IMR-90 (cell line): ENCODE results near the gene MYOC. TPM values are rescaled to one million over a fixed set of nuclear protein-coding genes. Genes with fewer than 3 reads are reported as not detected.
A peak's percentile ranks its signal among the peaks of the same experiment; 100 is the strongest.

ENCODE experiments used
- ATAC-seq: fragments of 200-7000 bp; cut with Tn5 transposase; 2 replicates; pipeline ENCODE4 v1.9.1; 2020; ENCODE audit warnings: low read depth, mild to moderate bottlenecking, moderate library complexity
- BruUV-seq: library from RNA; stranded (reverse); fragments of 400-500 nt; replicated peaks from 2 replicates; lab custom pipeline; 2021; lab: Mats Ljungman, UMichigan
- CTCF ChIA-PET: fragments of 300-600 bp; formaldehyde crosslinking; extraction: SDS; loops from one replicate; lab custom pipeline; 2021; ENCODE audit warnings: antibody characterized with exemption; lab: Yijun Ruan, JAX
- POLR2A ChIA-PET: fragments of 300-600 bp; sonication (Branson Sonifier 250); formaldehyde crosslinking; loops from one replicate; lab custom pipeline; 2022; ENCODE audit warnings: antibody characterized with exemption; ENCODE audit not compliant: unreplicated experiment; lab: Charles Lee
- DNase-seq: peaks from one replicate; pipeline ENCODE4 v3.0.0; 2013
- H2AFZ ChIP-seq: replicated peaks from 2 replicates; pipeline ENCODE3; 2013; ENCODE audit warnings: low read length, mild to moderate bottlenecking; ENCODE audit not compliant: poor library complexity
- H2AK5ac ChIP-seq: 2 replicates; pipeline ENCODE4 v1.6.1; 2013; ENCODE audit warnings: low read depth, low read length, inconsistent platforms
- H2AK9ac ChIP-seq: replicated peaks from 2 replicates; pipeline ENCODE3; 2013; ENCODE audit warnings: mild to moderate bottlenecking, low read depth, low read length, moderate library complexity; ENCODE audit not compliant: poor library complexity
- H2BK120ac ChIP-seq: 2 replicates; pipeline ENCODE4 v1.6.1; 2013; ENCODE audit warnings: low read depth, low read length, inconsistent platforms
- H2BK15ac ChIP-seq: 3 replicates; pipeline ENCODE4 v1.6.1; 2013; ENCODE audit warnings: low read depth, low read length, inconsistent platforms
- H2BK20ac ChIP-seq: 2 replicates; pipeline ENCODE4 v1.6.1; 2013; ENCODE audit warnings: low read depth, mild to moderate bottlenecking, inconsistent platforms, low read length, moderate library complexity
- H2BK5ac ChIP-seq: 2 replicates; pipeline ENCODE4 v1.6.1; 2013; ENCODE audit warnings: mild to moderate bottlenecking, low read depth, low read length, inconsistent platforms; ENCODE audit not compliant: poor library complexity, severe bottlenecking
- H3K14ac ChIP-seq: replicated peaks from 2 replicates; pipeline ENCODE4 v1.6.1; 2013; ENCODE audit warnings: low read depth, low read length, inconsistent platforms
- H3K18ac ChIP-seq: 2 replicates; pipeline ENCODE4 v1.6.1; 2013; ENCODE audit warnings: low read depth, low read length, control low read depth
- H3K23ac ChIP-seq: 2 replicates; pipeline ENCODE4 v1.6.1; 2013; ENCODE audit warnings: low read depth, low read length, inconsistent platforms
- H3K27ac ChIP-seq: 2 replicates; pipeline ENCODE4 v1.5.1; 2013; ENCODE audit warnings: mild to moderate bottlenecking, control low read depth, low read length; ENCODE audit not compliant: insufficient read depth
- H3K27me3 ChIP-seq: 2 replicates; pipeline ENCODE4 v1.6.1; 2013; ENCODE audit warnings: low read length; ENCODE audit not compliant: control insufficient read depth, insufficient read depth
- H3K36me3 ChIP-seq: 2 replicates; pipeline ENCODE4 v1.6.1; 2013; ENCODE audit warnings: low read length, mixed read lengths; ENCODE audit not compliant: control insufficient read depth, insufficient read depth
- H3K4ac ChIP-seq: 2 replicates; pipeline ENCODE4 v1.6.1; 2013; ENCODE audit warnings: low read depth, low read length, inconsistent platforms
- H3K4me1 ChIP-seq: 2 replicates; pipeline ENCODE4 v1.6.1; 2013; ENCODE audit warnings: low read length, mixed read lengths; ENCODE audit not compliant: control insufficient read depth, insufficient read depth
- H3K4me2 ChIP-seq: 2 replicates; pipeline ENCODE4 v1.6.1; 2013; ENCODE audit warnings: low read depth, mild to moderate bottlenecking, control low read depth, low read length, moderate library complexity
- H3K4me3 ChIP-seq: 2 replicates; pipeline ENCODE4 v1.5.1; 2013; ENCODE audit warnings: low read depth, mild to moderate bottlenecking, control low read depth, low read length, moderate library complexity; ENCODE audit not compliant: insufficient read depth
- H3K56ac ChIP-seq: 2 replicates; pipeline ENCODE4 v1.6.1; 2013; ENCODE audit warnings: low read length, inconsistent platforms; ENCODE audit not compliant: insufficient read depth; ENCODE audit errors: extremely low read depth
- H3K79me1 ChIP-seq, 2 experiments: 2 replicates each; pipeline ENCODE4 v1.6.1; 2013; ENCODE audit warnings: low read length in 2 of 2, inconsistent platforms in 1 of 2, low read depth in 1 of 2
- H3K9ac ChIP-seq: 2 replicates; pipeline ENCODE4 v1.6.1; 2013; ENCODE audit warnings: low read depth, low read length, control low read depth
- H3K9me1 ChIP-seq: 2 replicates; pipeline ENCODE4 v1.6.1; 2013; ENCODE audit warnings: low read length, inconsistent platforms; ENCODE audit not compliant: insufficient read depth
- H3K9me3 ChIP-seq: 2 replicates; pipeline ENCODE4 v1.6.1; 2013; ENCODE audit warnings: low read length; ENCODE audit not compliant: control insufficient read depth, insufficient read depth
- H4K20me1 ChIP-seq: 2 replicates; pipeline ENCODE4 v1.6.1; 2013; ENCODE audit warnings: low read length, inconsistent platforms; ENCODE audit not compliant: insufficient read depth
- H4K5ac ChIP-seq: 2 replicates; pipeline ENCODE4 v1.6.1; 2013; ENCODE audit warnings: mild to moderate bottlenecking, low read depth, low read length, control low read depth
- H4K8ac ChIP-seq, 2 experiments: 2 replicates each; pipeline ENCODE4 v1.6.1; 2013; ENCODE audit warnings: low read depth in 2 of 2, low read length in 2 of 2, control low read depth in 1 of 2, inconsistent platforms in 1 of 2
- H4K91ac ChIP-seq: 2 replicates; pipeline ENCODE4 v1.6.1; 2013; ENCODE audit warnings: low read depth, low read length, inconsistent platforms; ENCODE audit not compliant: insufficient read depth
- CEBPB ChIP-seq: IDR thresholded peaks from 2 replicates; pipeline ENCODE4 v1.6.1; 2012; ENCODE audit warnings: low read depth, low read length, improper control_type of control experiment
- CHD1 ChIP-seq: IDR thresholded peaks from 2 replicates; pipeline ENCODE4 v1.6.1; 2012; ENCODE audit warnings: low read depth, low read length, improper control_type of control experiment
- MAFK ChIP-seq: IDR thresholded peaks from 2 replicates; pipeline ENCODE4 v1.6.1; 2012; ENCODE audit warnings: low read depth, low read length, improper control_type of control experiment
- MAZ ChIP-seq: IDR thresholded peaks from 2 replicates; pipeline ENCODE4 v1.6.1; 2012; ENCODE audit warnings: low read depth, mild to moderate bottlenecking, low read length, improper control_type of control experiment, moderate library complexity, borderline replicate concordance
- RAD21 ChIP-seq: IDR thresholded peaks from 2 replicates; pipeline ENCODE4 v1.6.1; 2012; ENCODE audit warnings: low read length, improper control_type of control experiment
- RFX5 ChIP-seq: IDR thresholded peaks from 2 replicates; pipeline ENCODE4 v1.8.0; 2012; ENCODE audit warnings: low read depth, mild to moderate bottlenecking, low read length, moderate library complexity
- WGBS, 2 experiments: methylation state at CpG; one replicate each; pipeline versions ENCODE4 v1.1.5 to v1.1.7; 2013; ENCODE audit warnings: missing lambda C conversion rate in 2 of 2; ENCODE audit not compliant: insufficient read length in 1 of 2; ENCODE audit errors: extremely low coverage in 2 of 2; 5-methylcytosine and 5-hydroxymethylcytosine counted together
- dilution Hi-C: fragments of 300-500 bp; cut with HindIII; formaldehyde crosslinking; loops from one replicate; pipeline ENCODE4 v1.14.3; 2018; ENCODE audit warnings: low sequenced_read_pairs; ENCODE audit not compliant: unreplicated experiment
- in situ Hi-C: fragments of 300-500 bp; cut with MboI; formaldehyde crosslinking; loops from 3 replicates; pipeline ENCODE4 v1.14.3; 2019; ENCODE audit warnings: low sequenced_read_pairs, inconsistent platforms, mixed read lengths
- intact Hi-C: fragments of 100-400 bp; cut with micrococcal nuclease; formaldehyde crosslinking; loops from 2 replicates; pipeline ENCODE4 v1.10.0; 2022
- polyA plus RNA-seq, 3 experiments: library from polyadenylated mRNA; depleted of rRNA; stranded (reverse); fragments of >200 nt; gene quantifications; 2 replicates each; pipeline ENCODE4 v1.2.3, GENCODE V29; 2012; ENCODE audit warnings: low replicate concordance in 1 of 3
- total RNA-seq: library from RNA; depleted of rRNA; stranded (reverse); fragments of >200 nt; gene quantifications from 2 replicates; pipeline ENCODE4 v1.2.3, GENCODE V29; 2012
- TF ChIP-seq, protein P1 (sequence below): fragments of 150-350 bp; IDR thresholded peaks from 2 replicates; pipeline ENCODE4 v1.6.1; 2016; ENCODE audit warnings: low read depth, mild to moderate bottlenecking, low read length, moderate library complexity, borderline replicate concordance
- TF ChIP-seq, protein P2 (sequence below): fragments of 150-350 bp; IDR thresholded peaks from 2 replicates; pipeline ENCODE4 v1.6.1; 2017; ENCODE audit warnings: mild to moderate bottlenecking, antibody characterized with exemption, low read length, low read depth
- TF ChIP-seq, protein P3 (sequence below): conservative IDR thresholded peaks from 2 replicates; pipeline ENCODE4 v1.5.1; 2012; ENCODE audit warnings: mild to moderate bottlenecking, low read depth, low read length, improper control_type of control experiment

MYOC gene
- total and polyA plus RNA-seq, 2 of the 4 experiments (the other 2 are of a cell fraction): not detected

DNA sequence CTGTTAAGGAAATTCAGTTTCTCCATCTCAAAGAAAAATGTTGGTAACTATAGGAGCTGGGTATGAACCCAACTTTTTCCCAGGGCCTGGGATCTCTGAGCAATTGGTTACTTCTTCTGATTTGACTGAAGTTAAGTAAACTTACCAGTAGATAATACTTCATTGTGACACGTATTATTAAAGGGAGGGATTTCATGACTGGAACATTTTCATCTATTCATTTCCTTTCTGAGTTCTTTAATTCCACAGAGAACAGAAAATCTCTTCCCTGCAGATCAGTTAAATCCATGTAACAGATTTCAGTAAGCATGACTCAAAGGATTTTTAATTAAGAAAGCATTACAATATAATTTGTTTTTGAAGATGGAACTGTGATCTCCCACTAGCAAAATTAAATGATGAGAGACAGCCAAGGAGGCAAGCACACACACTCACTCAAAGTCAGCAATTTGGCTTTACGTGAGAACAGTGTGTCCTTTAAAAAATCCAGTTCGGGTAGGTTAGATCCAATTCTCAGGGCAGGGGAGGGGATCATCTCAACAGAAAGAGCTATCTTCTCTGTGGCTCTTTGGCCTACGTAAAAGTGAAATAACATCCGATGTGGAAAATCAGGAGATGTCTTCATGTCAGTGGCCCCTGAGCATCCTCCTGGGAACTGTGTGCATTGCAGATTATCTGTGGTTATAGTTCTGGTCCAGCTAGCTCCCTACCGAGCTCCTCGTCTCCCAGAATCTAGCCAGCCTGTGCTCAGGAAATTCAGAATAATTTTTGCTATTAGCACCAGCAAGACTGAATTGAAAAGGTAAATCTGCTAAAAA is 10.8 kb upstream of the MYOC start (continued):
- TF ChIP-seq, protein P1, sequence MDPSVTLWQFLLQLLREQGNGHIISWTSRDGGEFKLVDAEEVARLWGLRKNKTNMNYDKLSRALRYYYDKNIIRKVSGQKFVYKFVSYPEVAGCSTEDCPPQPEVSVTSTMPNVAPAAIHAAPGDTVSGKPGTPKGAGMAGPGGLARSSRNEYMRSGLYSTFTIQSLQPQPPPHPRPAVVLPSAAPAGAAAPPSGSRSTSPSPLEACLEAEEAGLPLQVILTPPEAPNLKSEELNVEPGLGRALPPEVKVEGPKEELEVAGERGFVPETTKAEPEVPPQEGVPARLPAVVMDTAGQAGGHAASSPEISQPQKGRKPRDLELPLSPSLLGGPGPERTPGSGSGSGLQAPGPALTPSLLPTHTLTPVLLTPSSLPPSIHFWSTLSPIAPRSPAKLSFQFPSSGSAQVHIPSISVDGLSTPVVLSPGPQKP: no peak

DNA sequence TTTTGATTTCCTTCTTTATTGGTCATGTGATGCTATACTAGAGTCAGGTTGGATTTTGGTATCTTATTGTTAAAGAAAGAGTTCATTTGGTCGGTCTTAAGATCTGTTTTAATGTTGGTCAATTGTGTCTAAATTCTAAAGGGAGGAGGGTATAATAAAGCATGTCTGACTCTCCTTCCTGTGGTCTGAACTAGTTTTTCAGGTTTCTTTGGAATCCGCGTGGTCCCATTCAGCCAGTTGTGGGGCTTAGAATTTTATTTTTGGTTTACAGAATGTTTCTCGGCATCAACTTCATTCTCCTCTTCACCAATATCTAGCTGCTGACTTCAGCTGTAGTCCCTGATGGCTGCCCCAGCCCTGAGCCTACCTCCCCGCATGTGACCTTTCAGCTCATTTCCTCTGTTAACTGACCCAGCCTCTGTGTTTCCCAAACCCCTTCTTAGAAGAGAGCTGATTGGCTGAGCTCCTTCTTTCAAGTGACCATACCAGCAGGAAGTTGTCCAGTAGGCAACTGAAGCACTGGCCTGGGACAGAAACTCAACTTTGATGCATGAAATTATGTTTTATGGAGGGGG is 8.7 kb upstream of the MYOC start:
- Histone ChIP-seq H3K36me3 (no peaks in the 10 kb centered on the region), H4K91ac (no peak overlapping the region), H2BK20ac (no peak overlapping the region), H2BK15ac (no peak overlapping the region), H3K14ac (no peak overlapping the region), H3K9me1 (no peaks in the 10 kb centered on the region), H2AK9ac (no peak overlapping the region), H2BK5ac (no peak overlapping the region), H3K79me1 (no peaks in the 10 kb centered on the region), H3K4me1 (no peaks in the 10 kb centered on the region), H3K4ac (no peak overlapping the region), H3K9me3 (no peaks in the 10 kb centered on the region), H3K27me3 (peaks cover 1% of the 10 kb centered on the region), H3K4me3 (no peak overlapping the region), H2AFZ (peak overlapping the region; percentile 14), H3K23ac (no peak overlapping the region), H3K27ac (no peak overlapping the region), H2BK120ac (no peak overlapping the region), H3K18ac (no peak overlapping the region), H4K5ac (no peak overlapping the region), H3K9ac (no peak overlapping the region), H3K56ac (no peak overlapping the region), H3K4me2 (no peak overlapping the region), H4K8ac (no peak overlapping the region), H2AK5ac (no peak overlapping the region), H4K20me1 (no peaks in the 10 kb centered on the region)
- BruUV-seq: no TSS peak
- POLR2A ChIA-PET: interaction anchor here (0.6 kb wide), 1 partner anchor 82 kb away, joined by 4 read pairs; no protein-coding TSS in a partner anchor
- WGBS, 2 experiments: 100% methylated on average over 1 of the region's 5 CpGs; no CpG with 5 or more reads in 1 of the 2 experiments
- in situ Hi-C loops (no loop called here), dilution Hi-C loops (no loop called here), intact Hi-C loops (no loop called here)
- ATAC-seq (no peak), DNase-seq (no peak)
- CTCF ChIA-PET: no interaction called here
- TF ChIP-seq, protein P1: no peak
- TF ChIP-seq CHD1: no peak
- no peak for TF ChIP-seq MAZ
- TF ChIP-seq, protein P2, sequence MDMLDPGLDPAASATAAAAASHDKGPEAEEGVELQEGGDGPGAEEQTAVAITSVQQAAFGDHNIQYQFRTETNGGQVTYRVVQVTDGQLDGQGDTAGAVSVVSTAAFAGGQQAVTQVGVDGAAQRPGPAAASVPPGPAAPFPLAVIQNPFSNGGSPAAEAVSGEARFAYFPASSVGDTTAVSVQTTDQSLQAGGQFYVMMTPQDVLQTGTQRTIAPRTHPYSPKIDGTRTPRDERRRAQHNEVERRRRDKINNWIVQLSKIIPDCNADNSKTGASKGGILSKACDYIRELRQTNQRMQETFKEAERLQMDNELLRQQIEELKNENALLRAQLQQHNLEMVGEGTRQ: no peak
- no peak for TF ChIP-seq CEBPB
- no peak for TF ChIP-seq MAFK
- TF ChIP-seq RAD21: no peak
- TF ChIP-seq, protein P3, sequence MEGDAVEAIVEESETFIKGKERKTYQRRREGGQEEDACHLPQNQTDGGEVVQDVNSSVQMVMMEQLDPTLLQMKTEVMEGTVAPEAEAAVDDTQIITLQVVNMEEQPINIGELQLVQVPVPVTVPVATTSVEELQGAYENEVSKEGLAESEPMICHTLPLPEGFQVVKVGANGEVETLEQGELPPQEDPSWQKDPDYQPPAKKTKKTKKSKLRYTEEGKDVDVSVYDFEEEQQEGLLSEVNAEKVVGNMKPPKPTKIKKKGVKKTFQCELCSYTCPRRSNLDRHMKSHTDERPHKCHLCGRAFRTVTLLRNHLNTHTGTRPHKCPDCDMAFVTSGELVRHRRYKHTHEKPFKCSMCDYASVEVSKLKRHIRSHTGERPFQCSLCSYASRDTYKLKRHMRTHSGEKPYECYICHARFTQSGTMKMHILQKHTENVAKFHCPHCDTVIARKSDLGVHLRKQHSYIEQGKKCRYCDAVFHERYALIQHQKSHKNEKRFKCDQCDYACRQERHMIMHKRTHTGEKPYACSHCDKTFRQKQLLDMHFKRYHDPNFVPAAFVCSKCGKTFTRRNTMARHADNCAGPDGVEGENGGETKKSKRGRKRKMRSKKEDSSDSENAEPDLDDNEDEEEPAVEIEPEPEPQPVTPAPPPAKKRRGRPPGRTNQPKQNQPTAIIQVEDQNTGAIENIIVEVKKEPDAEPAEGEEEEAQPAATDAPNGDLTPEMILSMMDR: no peak
- no peak for TF ChIP-seq RFX5
